COLO668 (cell line): ENCODE data around the gene IL15RA.
"Not testable (repeated sequence)": the region's sequence is repeated elsewhere in the genome, so short reads cannot be mapped to it uniquely, and the experiment has no call there.

Experiments
- DNase-seq: peaks from one replicate; lab custom pipeline; 2025; ENCODE audit not compliant: unreplicated experiment; lab: John Stamatoyannopoulos, UW

The IL15RA gene

GRCh38 chr10:6006546-6006945, 29.2 kb upstream of the IL15RA start:
- no peak for DNase-seq

GRCh38 chr10:6005856-6006395, 28.6 kb upstream of the IL15RA start:
- DNase-seq, result no peak

GRCh38 chr10:6005161-6005804, 27.9 kb upstream of the IL15RA start:
- DNase-seq, result not testable (repeated sequence)

GRCh38 chr10:6002809-6003510, 25.6 kb upstream of the IL15RA start:
- DNase-seq, result no peak

GRCh38 chr10:5999440-6000165, 22.3 kb upstream of the IL15RA start:
- DNase-seq, result peak; percentile 26

GRCh38 chr10:5996696-5997095, 19.4 kb upstream of the IL15RA start:
- DNase-seq, result no peak

GRCh38 chr10:5992398-5992797, 15.1 kb upstream of the IL15RA start:
- DNase-seq, result no peak

GRCh38 chr10:5991708-5992107, 14.4 kb upstream of the IL15RA start:
- DNase-seq, result no peak

GRCh38 chr10:5989756-5990155, 12.4 kb upstream of the IL15RA start:
- DNase-seq, result no peak

- DNase-seq, result no peak
Measured at GRCh38 chr10:5988336-5988920, 11.1 kb upstream of the IL15RA start.

GRCh38 chr10:5987747-5988146, 10.4 kb upstream of the IL15RA start:
- DNase-seq, result no peak

- DNase-seq, result no peak
Measured at GRCh38 chr10:5985029-5985428, 7.7 kb upstream of the IL15RA start.

GRCh38 chr10:5983774-5984173, 6.4 kb upstream of the IL15RA start:
- no peak for DNase-seq

GRCh38 chr10:5981529-5981928, 4.2 kb upstream of the IL15RA start:
- DNase-seq, result no peak

GRCh38 chr10:5978230-5978489, 817 bp upstream of the IL15RA start:
- no peak for DNase-seq

- DNase-seq, result peak; percentile 47
Measured at GRCh38 chr10:5976512-5977470, 552 bp downstream of the IL15RA start.

GRCh38 chr10:5975641-5976473, 1.5 kb downstream of the IL15RA start:
- no peak for DNase-seq

GRCh38 chr10:5973069-5973468, 4.3 kb downstream of the IL15RA start:
- DNase-seq, result no peak

GRCh38 chr10:5971886-5972285, 5.5 kb downstream of the IL15RA start:
- DNase-seq, result no peak

- DNase-seq, result no peak
Measured at GRCh38 chr10:5971315-5971832, 6.0 kb downstream of the IL15RA start.
